ENCODE data around the gene PCDH10.

Gene PCDH10

GRCh38 chr4:133150486-133151340 lies 1.6 kb downstream of the PCDH10 start:
- no peak for FAIRE-seq
- DNase-seq (ENCODE audit: low spot score), result no peak

DNA sequence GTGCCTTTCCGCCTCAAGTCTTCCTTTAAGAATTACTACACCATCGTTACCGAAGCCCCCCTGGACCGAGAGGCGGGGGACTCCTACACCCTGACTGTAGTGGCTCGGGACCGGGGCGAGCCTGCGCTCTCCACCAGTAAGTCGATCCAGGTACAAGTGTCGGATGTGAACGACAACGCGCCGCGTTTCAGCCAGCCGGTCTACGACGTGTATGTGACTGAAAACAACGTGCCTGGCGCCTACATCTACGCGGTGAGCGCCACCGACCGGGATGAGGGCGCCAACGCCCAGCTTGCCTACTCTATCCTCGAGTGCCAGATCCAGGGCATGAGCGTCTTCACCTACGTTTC lies 2.2 kb downstream of the PCDH10 start:
- FAIRE-seq, result no peak

DNA sequence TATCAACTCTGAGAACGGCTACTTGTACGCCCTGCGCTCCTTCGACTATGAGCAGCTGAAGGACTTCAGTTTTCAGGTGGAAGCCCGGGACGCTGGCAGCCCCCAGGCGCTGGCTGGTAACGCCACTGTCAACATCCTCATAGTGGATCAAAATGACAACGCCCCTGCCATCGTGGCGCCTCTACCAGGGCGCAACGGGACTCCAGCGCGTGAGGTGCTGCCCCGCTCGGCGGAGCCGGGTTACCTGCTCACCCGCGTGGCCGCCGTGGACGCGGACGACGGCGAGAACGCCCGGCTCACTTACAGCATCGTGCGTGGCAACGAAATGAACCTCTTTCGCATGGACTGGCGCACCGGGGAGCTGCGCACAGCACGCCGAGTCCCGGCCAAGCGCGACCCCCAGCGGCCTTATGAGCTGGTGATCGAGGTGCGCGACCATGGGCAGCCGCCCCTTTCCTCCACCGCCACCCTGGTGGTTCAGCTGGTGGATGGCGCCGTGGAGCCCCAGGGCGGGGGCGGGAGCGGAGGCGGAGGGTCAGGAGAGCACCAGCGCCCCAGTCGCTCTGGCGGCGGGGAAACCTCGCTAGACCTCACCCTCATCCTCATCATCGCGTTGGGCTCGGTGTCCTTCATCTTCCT lies 2.7 kb downstream of the PCDH10 start:
- DNase-seq (ENCODE audit: low spot score), result no peak
- no peak for FAIRE-seq

More for the DNA sequence above, 2.2 kb downstream of the PCDH10 start:
- DNase-seq (ENCODE audit: low spot score), result no peak

GRCh38 chr4:133152330-133152821 lies 3.3 kb downstream of the PCDH10 start:
- no peak for DNase-seq (ENCODE audit: low spot score)
- FAIRE-seq, result no peak

DNA sequence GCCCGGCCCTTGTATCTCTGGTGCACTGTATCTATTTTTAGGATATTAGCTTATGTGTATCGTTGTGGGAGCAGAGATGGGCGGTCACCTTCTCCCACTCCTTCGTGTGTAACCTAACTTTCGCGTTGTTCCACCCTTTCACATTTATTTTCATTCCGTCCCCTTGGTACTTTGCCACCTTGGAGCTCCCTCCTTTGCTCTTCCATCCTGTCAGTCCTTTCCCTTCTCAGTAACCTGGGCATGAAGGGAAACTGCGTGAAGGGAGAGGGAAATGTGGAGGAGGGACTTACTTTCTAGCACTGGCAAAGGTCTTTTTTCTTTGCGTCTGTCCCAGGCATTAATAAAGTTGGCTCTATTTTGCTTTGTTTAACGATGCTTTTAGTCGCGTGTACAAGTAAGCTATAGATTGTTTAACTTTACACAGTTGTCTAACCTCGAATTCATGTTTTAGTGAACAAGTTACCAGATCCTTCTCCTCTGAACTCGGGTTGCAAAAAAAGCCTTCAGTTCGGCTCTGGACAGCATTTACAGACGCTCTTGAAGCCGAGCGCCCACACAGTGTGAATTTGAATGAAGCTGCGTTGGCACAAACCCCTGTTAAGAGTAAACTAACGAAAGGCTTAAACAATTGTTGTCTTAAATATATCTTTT lies 3.9 kb downstream of the PCDH10 start:
- FAIRE-seq (no peak), DNase-seq (ENCODE audit: low spot score) (no peak)

DNA sequence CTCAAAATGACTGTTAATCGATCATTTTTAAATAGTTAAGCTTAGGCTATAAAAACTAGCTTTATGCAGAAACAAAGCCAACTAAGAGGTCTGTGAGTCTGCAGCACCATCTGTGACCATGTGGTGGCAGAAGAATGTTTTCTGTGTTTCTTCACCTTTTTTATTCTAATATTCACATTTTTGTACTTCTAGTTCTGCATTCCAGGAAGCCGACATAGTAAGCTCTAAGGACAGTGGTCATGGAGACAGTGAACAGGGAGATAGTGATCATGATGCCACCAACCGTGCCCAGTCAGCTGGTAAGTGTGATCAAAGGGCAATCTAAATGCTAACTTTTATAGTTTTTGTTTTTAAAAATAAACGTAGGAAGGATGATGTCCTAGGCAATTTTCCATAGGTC lies 5.6 kb downstream of the PCDH10 start:
- DNase-seq (ENCODE audit: low spot score) (peak; percentile 6), FAIRE-seq (no peak)

DNA sequence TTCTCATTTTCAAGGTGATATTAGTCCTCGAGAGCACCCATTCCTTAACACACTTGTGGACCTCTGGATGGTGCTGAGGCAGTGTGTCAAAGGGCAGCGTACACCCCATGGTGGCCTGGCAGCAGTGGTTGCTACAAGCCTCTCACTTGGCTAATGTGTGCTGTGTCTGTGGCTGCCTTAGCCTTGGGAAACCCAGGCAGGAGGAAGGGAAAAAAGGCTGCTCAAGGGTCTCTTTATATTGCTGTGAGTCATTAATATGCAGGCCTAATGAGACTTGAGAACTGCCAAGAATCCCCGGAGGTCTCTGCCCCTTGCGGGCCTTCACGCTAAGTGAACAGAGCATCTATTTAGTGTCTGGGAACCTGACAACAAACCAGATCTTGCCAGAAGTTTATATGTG lies 7.0 kb downstream of the PCDH10 start:
- FAIRE-seq (no peak), DNase-seq (ENCODE audit: low spot score) (no peak)

- no peak for FAIRE-seq
- DNase-seq (ENCODE audit: low spot score), result no peak
Observed at GRCh38 chr4:133156556-133156955, 7.5 kb downstream of the PCDH10 start.

- FAIRE-seq, result no peak
- DNase-seq (ENCODE audit: low spot score), result no peak
Observed at GRCh38 chr4:133157460-133158160, 8.5 kb downstream of the PCDH10 start.

DNA sequence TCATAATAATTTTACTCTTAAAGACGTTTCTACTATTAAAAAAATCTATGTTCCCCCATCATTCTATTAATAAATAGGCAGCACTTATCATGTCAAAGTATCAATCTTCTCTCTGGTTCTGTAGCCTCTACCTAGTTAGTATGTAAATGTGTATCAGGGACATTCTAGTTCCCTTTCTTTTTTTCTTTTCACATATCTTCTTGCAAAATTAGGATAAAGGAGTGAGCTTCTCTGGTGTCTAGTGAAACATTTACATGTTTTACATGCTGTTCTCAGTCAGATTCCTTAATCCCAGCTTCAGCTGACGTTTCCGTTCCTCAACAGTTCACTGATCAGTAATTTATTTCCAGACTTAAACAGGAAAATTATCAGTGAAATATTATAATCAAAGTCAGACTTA lies 11.8 kb downstream of the PCDH10 start:
- FAIRE-seq (no peak), DNase-seq (ENCODE audit: low spot score) (no peak)

DNA sequence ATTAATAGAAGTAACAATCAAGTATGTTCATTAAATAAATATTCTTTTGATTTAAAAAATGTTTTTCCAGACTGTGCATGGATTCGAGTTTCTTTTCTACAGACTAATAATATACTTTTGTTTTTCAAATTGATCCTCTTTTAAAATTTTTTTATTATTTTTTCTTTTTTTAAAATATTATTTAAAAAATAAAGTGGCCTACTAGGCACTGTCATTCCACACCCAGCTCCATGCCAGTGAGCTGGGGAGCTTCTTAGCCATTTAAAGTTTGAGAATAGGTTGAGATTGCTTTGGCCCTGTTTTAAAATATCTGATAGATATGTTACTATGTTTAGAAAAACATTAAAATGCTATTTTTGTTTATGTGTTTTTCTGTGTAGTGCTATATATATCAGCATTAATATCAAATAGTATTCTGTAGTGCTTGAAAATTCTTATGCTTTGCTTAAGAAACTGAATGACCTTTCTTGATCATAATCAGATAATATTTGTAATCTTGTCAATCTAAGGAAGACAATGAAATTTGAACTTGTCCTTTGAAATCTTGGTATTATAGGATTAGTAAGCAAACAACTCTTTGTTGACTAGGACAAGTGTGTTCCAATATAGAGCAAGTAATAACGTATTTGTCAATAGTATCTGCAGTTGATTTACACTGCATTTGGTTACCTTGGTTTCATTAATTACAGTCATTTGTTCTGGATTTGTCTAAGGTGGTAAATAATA lies 12.6 kb downstream of the PCDH10 start:
- FAIRE-seq (no peak), DNase-seq (ENCODE audit: low spot score) (no peak)

DNA sequence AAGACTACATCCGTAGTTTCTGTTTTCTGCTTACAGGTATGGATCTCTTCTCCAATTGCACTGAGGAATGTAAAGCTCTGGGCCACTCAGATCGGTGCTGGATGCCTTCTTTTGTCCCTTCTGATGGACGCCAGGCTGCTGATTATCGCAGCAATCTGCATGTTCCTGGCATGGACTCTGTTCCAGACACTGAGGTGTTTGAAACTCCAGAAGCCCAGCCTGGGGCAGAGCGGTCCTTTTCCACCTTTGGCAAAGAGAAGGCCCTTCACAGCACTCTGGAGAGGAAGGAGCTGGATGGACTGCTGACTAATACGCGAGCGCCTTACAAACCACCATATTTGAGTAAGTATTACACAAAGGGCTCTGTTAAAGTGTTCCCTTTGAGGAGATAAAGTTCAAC lies 13.8 kb downstream of the PCDH10 start:
- DNase-seq (ENCODE audit: low spot score), result no peak
- FAIRE-seq, result no peak

GRCh38 chr4:133178956-133179355 lies 29.9 kb downstream of the PCDH10 start:
- FAIRE-seq, result no peak
- DNase-seq (ENCODE audit: low spot score), result no peak

GRCh38 chr4:133186210-133186609 lies 37.1 kb downstream of the PCDH10 start:
- no peak for DNase-seq (ENCODE audit: low spot score)
- FAIRE-seq, result no peak

GRCh38 chr4:133186845-133187244 lies 37.8 kb downstream of the PCDH10 start:
- no peak for DNase-seq (ENCODE audit: low spot score)
- no peak for FAIRE-seq

DNA sequence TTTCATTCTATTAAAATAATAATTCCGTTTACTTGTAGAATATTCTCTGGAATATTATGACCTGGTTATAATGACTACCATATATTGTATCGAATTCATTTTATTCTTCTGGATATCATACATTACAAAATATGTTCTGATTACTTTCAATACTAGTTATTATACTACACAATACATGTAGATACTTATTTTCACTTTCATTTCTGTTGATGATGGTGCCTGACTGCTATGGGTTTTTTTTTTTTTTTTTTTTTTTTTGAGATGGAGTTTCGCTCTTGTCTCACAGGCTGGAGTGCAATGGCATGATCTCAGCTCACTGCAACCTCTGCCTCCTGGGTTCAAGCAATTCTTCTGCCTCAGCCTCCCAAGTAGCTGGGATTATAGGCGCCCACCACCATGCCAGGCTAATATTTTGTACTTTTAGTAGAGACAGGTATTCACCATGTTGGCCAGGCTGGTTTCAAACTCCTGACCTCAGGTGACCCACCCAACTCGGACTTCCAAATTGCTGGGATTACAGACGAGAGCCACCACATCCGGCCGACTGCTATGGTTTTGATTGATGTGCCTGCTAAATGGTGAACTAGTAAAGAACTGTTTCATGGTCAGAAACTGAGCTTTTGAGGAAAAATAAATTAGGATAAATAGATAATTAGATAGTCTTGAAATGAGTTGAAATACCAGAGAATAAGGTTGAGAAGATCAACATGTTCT lies 39.5 kb downstream of the PCDH10 start:
- no peak for DNase-seq (ENCODE audit: low spot score)
- no peak for FAIRE-seq

- FAIRE-seq, result no peak
Observed at GRCh38 chr4:133189147-133189517, 40.0 kb downstream of the PCDH10 start.

GRCh38 chr4:133190098-133190497 lies 41.0 kb downstream of the PCDH10 start:
- FAIRE-seq (no peak), DNase-seq (ENCODE audit: low spot score) (no peak)

More at GRCh38 chr4:133189147-133189517, 40.0 kb downstream of the PCDH10 start:
- no peak for DNase-seq (ENCODE audit: low spot score)

DNA sequence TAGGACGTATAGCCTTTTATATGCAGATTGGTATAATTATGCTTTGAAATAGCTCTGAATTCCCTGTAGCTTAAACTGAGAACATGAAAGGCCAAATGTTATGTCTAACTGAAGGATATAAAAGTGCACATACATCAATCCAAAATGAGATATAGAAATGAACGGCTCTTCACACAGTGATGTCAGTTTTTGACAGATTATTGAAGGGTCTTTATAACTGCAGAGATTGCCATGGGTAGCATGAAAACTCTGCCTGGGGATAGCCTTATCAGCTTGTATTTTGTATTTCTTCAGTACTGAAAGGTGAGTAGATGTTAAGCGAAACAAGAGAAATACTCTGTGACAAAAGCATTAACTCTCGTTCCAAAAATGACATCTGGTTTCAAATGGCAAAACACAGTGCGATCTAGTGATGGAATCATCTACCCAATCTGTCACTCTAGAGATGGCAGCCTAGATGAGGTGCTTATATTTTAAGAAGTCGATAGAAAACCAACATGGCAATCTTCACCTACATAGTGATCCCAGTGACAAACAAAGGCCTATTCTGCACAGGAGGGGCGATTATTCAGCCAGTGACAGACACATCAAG lies 59.7 kb downstream of the PCDH10 start:
- FAIRE-seq (no peak), DNase-seq (ENCODE audit: low spot score) (no peak)

DNA sequence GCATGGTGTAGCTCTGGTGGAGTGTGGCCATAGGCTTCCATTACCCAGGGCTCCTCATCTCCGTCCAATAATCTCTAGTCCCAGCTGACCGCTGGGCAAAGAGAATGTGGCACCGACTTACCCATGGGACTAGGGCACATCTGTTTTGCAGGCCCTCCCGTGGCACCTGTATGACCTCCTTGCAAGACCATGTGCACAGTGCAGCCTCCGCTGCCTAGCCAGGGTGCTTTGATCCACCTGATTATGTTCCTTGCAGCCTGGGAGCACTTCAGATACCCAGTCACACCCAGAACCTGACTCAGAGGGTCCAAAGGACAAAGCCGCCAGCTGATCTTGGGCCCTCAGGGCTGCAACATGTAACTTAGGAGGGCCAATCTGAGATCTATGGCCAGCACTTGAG lies 84.8 kb downstream of the PCDH10 start:
- FAIRE-seq (no peak), DNase-seq (ENCODE audit: low spot score) (no peak)

Data from RCC 7860 (cell line).